ENCODE data around the gene PTPRN2. TPM values are rescaled to one million over a fixed set of nuclear protein-coding genes. Genes with fewer than 3 reads are reported as not detected.

PTPRN2 gene
- total RNA-seq, 1 experiment from 2014 or later: 2.1 TPM

DNA sequence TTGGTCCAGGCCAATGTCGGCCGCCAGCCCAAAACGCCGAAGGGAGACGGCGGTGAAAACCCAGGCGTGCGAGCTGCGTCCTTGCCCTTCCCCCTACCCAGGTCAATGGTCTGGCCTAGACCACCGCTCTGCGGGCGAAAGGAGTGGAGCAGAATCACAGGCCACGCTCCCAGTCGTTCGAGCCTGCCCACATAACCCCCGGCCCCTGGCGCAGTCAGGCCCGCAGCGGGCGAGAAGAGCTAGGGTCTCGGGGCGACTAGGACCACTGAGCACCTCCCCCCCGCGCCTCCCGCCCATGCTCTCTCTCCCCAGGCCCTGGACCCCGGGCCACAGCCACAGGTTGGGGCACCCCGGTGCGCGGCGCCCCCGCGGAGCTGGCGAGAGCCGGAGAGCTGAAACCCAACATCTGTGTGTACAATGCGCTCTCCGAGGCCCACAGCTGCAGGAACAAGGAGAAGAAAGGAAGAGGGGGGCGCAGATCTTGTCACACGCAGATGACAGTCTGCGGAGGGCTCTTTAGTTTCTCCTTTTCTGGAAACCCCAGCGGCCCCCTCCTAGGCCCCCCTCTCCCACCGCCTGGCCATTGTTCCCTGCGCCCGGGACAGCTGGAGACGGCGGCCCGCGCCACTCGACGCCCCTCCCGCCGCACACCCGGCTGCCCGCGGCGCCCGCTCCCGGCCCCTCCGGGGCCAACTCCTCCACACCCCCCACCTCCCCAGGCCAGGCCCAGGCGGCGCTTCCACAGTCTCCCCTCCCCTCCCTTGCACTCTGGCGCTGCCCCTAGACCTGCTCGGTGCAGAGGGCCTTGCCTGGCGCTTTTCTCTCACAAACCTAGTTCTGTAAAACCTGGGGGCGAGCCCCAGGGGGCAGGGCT, 895.8 kb downstream of the PTPRN2 start:
- intact Hi-C loops (cut with micrococcal nuclease): no loop called here
- TF ChIP-seq TCF7L2 (IDR thresholded peaks at IDR 0.05; ENCODE audit: borderline replicate concordance, extremely low read depth, insufficient read depth, insufficient read length) (no peak), RAD21 (IDR thresholded peaks at IDR 0.05; ENCODE audit: low read depth) (no peak), EZH2phosphoT487 (IDR thresholded peaks at IDR 0.05; ENCODE audit: borderline replicate concordance) (no peak), EGR1 (IDR thresholded peaks at IDR 0.05; ENCODE audit: low read depth) (no peak), EZH2 (IDR thresholded peaks at IDR 0.05) (no peak), POLR2A (IDR thresholded peaks at IDR 0.05; ENCODE audit: borderline replicate concordance, extremely low read depth, insufficient read depth, insufficient read length) (no peak), ZFX (IDR thresholded peaks at IDR 0.05) (no peak), MAX (IDR thresholded peaks at IDR 0.05) (no peak), SIN3A (IDR thresholded peaks at IDR 0.05; ENCODE audit: low read depth) (no peak), CBX3 (IDR thresholded peaks at IDR 0.05; ENCODE audit: low read depth) (no peak)
- Histone ChIP-seq H3K4me2 (ENCODE audit: low read length) (peak overlapping the region; percentile 61), H3K4me1 (ENCODE audit: control insufficient read depth in 1 of 2, insufficient read depth in 2 of 2, low read length in 2 of 2) (peaks cover 0 to 13% of the 10 kb centered on the region in 2 experiments; a peak in 3 of 4 replicates), H3K9ac (ENCODE audit: low read length) (no peak overlapping the region), H4K20me1 (ENCODE audit: insufficient read depth) (no peaks in the 10 kb centered on the region), H3K79me2 (ENCODE audit: insufficient read depth, low read length) (peaks cover 4% of the 10 kb centered on the region; the same call in 1 of the 2 replicates), H3K36me3 (ENCODE audit: control insufficient read depth in 1 of 2, insufficient read depth in 2 of 2, low read length in 2 of 2) (no peaks in the 10 kb centered on the region), H3K27me3 (ENCODE audit: insufficient read depth, low read length) (no peaks in the 10 kb centered on the region), H3K4me3 (replicated peaks in 1 of 2; ENCODE audit: low read depth in 1 of 2, low read length in 2 of 2) (no peak overlapping the region), H3K9me3 (ENCODE audit: control insufficient read depth in 1 of 2, insufficient read depth in 1 of 2, low read depth in 1 of 2, low read length in 2 of 2) (no peaks in the 10 kb centered on the region), H2AFZ (ENCODE audit: low read depth, low read length, poor library complexity, severe bottlenecking) (peak overlapping the region; percentile 45), H3K27ac (ENCODE audit: low read depth, low read length) (no peak overlapping the region), H3K9me2 (ENCODE audit: insufficient read depth) (no peaks in the 10 kb centered on the region)
- no TSS peak for BruUV-seq (replicated peaks)
- POLR2A ChIA-PET: no interaction called here
- CTCF ChIA-PET: no interaction called here
- no peak for DNase-seq (ENCODE audit: low read depth, low spot score)
- no peak for ATAC-seq
- RAD21 ChIA-PET (ENCODE audit: low non-redundant PET in 1 of 2, low total read pairs in 2 of 2, uncharacterized antibody in 2 of 2, unreplicated experiment in 2 of 2): no interaction called here
